Esophagus squamous epithelium (tissue), 5 donors: Measurements from ENCODE around the gene PQBP1. TPM values are rescaled to one million over a fixed set of nuclear protein-coding genes. Genes with fewer than 3 reads are reported as not detected.
A peak's percentile ranks its signal among the peaks of the same experiment; 100 is the strongest.

Experiments used
- DNase-seq: peaks from one replicate; lab custom pipeline; 2025; lab: John Stamatoyannopoulos, UW
- H3K27ac ChIP-seq, 4 donors: fragments of 200-600 bp; sonication (generic); one replicate each; pipeline ENCODE4 v1.5.1; 2016 to 2019; ENCODE audit warnings: mild to moderate bottlenecking in 1 of 4
- H3K27me3 ChIP-seq, 4 donors: fragments of 200-600 bp; sonication (generic); 1 replicate in 3 of 4; 2 replicates in 1 of 4; pipeline versions ENCODE4 v1.5.1 to v1.6.0; 2017 to 2021; ENCODE audit warnings: antibody characterized with exemption in 1 of 4
- H3K36me3 ChIP-seq, 3 donors: fragments of 200-600 bp; sonication (generic); one replicate each; pipeline ENCODE4 v1.5.1; 2016 to 2019
- H3K4me1 ChIP-seq, 3 donors: fragments of 200-600 bp; sonication (generic); one replicate each; pipeline ENCODE4 v1.5.1; 2017 to 2019
- H3K4me3 ChIP-seq, 4 donors: fragments of 200-600 bp; sonication (generic); 1 replicate in 3 of 4; 2 replicates in 1 of 4; pipeline ENCODE4 v1.5.1; 2016 to 2019; ENCODE audit warnings: mild to moderate bottlenecking in 2 of 4, moderate library complexity in 1 of 4
- H3K9me3 ChIP-seq, 3 donors: fragments of 200-600 bp; sonication (generic); one replicate each; pipeline ENCODE4 v1.5.1; 2016 to 2019
- POLR2A ChIP-seq, 4 donors: fragments of 450-650 bp; IDR thresholded peaks; one replicate each; pipeline ENCODE4 v1.6.1; 2017; ENCODE audit warnings: antibody characterized with exemption in 4 of 4, mild to moderate bottlenecking in 4 of 4, moderate library complexity in 3 of 4
- WGBS, 2 donors: methylation state at CpG; one replicate each; pipeline ENCODE4 v1.1.5; 2018; 5-methylcytosine and 5-hydroxymethylcytosine counted together
- intact Hi-C: fragments of 100-400 bp; cut with DNase I; formaldehyde crosslinking; loops from one replicate; pipeline ENCODE4 v1.15.0; 2022
- total RNA-seq, 4 donors: library from RNA; depleted of rRNA; stranded (reverse); fragments of >200 nt; gene quantifications; one replicate each; pipeline ENCODE4 v1.1.0, GENCODE V29; 2016
- TF ChIP-seq, protein P1 (sequence below), 6 experiments: fragments of 450-650 bp in 4 of 6; fragments of 200-600 bp in 2 of 6; sonication (generic) in 2 of 6; IDR thresholded peaks; one replicate each; pipeline ENCODE4 v1.5.1; 2016 to 2019; ENCODE audit warnings: antibody characterized with exemption in 6 of 6, mild to moderate bottlenecking in 4 of 6, moderate library complexity in 4 of 6
- donor health status: DM: yes; HTN: yes; CAD: no.

PQBP1 gene
- total RNA-seq, 4 donors from 2014 or later, result 45.3 to 87.4 (median 53.0) TPM

- peak; percentile 16 for DNase-seq
- Histone ChIP-seq H3K4me1 (peaks cover 0 to 28% (median 0%) of the 10 kb centered on the region in 3 donors), H3K36me3 (peaks cover 0 to 49% (median 0%) of the 10 kb centered on the region in 3 donors), H3K4me3 (peak within 1 kb of the TSS; percentile 51 to 71 (median 66)), H3K9me3 (no peaks in the 10 kb centered on the region), H3K27me3 (no peaks in the 10 kb centered on the region), H3K27ac (peak within 1 kb of the TSS; percentile 82 to 93 (median 88))
- 0 to 33% methylated on average over 5 to 32 of the region's 60 CpGs for WGBS, 2 donors
- intact Hi-C loops, result no loop called here
- TF ChIP-seq POLR2A (IDR thresholded peaks at IDR 0.05), result peak in 3 of 4 donors; percentile 8 to 68 (median 52)
- TF ChIP-seq, protein P1, sequence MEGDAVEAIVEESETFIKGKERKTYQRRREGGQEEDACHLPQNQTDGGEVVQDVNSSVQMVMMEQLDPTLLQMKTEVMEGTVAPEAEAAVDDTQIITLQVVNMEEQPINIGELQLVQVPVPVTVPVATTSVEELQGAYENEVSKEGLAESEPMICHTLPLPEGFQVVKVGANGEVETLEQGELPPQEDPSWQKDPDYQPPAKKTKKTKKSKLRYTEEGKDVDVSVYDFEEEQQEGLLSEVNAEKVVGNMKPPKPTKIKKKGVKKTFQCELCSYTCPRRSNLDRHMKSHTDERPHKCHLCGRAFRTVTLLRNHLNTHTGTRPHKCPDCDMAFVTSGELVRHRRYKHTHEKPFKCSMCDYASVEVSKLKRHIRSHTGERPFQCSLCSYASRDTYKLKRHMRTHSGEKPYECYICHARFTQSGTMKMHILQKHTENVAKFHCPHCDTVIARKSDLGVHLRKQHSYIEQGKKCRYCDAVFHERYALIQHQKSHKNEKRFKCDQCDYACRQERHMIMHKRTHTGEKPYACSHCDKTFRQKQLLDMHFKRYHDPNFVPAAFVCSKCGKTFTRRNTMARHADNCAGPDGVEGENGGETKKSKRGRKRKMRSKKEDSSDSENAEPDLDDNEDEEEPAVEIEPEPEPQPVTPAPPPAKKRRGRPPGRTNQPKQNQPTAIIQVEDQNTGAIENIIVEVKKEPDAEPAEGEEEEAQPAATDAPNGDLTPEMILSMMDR (IDR thresholded peaks at IDR 0.05), result no peak
Observed at GRCh38 chrX:48911412-48912182, 13.9 kb downstream of the PQBP1 start, which contains the start of gene SLC35A2. Gene SLC35A2 (minus strand): TSS chrX:48911646. CDS start chrX:48911636, 10 bp downstream.

DNA sequence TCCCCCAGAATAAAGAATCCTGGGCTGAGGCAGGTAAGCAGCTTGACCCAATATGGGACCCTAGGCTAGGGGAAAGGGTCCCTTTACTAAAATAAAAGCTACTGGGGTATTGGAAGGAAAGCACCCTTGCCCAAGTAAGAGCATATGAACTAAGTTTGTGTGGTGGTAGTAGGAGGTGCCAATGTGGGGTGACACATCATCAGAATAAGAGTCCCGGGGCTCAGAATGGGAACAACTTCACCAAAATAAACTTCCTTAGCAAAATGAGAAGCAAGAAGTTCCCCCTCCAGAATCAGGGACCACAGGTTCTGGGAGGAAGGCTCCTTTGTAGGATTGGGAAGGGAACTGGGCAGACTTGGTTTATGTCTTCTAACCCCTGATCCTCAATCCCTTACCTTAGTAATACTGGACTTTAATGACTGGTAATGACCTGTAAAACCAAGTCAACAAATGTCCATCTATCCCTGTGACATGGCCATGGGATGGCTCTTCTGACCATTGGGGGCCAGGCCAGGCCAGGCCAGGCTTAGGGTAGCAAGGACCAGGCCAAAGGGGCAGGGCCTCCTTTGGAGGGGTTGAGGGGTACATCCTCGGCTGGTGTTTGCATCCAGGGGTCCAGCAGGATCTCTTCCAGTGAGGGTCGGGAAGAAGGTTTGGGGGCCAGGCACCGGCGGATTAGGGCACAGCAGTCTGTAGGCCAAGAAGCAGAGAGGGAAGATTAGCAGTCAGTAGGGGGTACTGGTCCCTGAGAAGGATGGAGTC is 16.1 kb downstream of the PQBP1 start:
- 75% methylated on average over 5 of the region's 5 CpGs; no CpG with 5 or more reads in 1 of the 2 donors for WGBS, 2 donors
- Histone ChIP-seq H3K9me3 (no peaks in the 10 kb centered on the region), H3K4me3 (no peak overlapping the region), H3K36me3 (peaks cover 0 to 27% (median 0%) of the 10 kb centered on the region in 3 donors), H3K27me3 (no peaks in the 10 kb centered on the region), H3K4me1 (peaks cover 0 to 48% (median 0%) of the 10 kb centered on the region in 3 donors), H3K27ac (no peak overlapping the region)
- no peak for DNase-seq
- TF ChIP-seq, protein P1 (IDR thresholded peaks at IDR 0.05), result no peak
- TF ChIP-seq POLR2A (IDR thresholded peaks at IDR 0.05), result no peak
- intact Hi-C loops, result no loop called here

GRCh38 chrX:48914593-48915493 is 17.1 kb downstream of the PQBP1 start:
- DNase-seq, result no peak
- Histone ChIP-seq H3K36me3 (peaks cover 0 to 22% (median 0%) of the 10 kb centered on the region in 3 donors), H3K4me3 (peak overlapping the region in 1 of 4 donors; percentile 14), H3K27me3 (no peaks in the 10 kb centered on the region), H3K4me1 (peaks cover 0 to 54% (median 0%) of the 10 kb centered on the region in 3 donors), H3K27ac (no peak overlapping the region), H3K9me3 (no peaks in the 10 kb centered on the region)
- TF ChIP-seq, protein P1 (IDR thresholded peaks at IDR 0.05), result no peak
- TF ChIP-seq POLR2A (IDR thresholded peaks at IDR 0.05), result no peak
- intact Hi-C loops, result no loop called here
- WGBS, 2 donors, result 75 to 79% methylated on average over 4 to 7 of the region's 13 CpGs

DNA sequence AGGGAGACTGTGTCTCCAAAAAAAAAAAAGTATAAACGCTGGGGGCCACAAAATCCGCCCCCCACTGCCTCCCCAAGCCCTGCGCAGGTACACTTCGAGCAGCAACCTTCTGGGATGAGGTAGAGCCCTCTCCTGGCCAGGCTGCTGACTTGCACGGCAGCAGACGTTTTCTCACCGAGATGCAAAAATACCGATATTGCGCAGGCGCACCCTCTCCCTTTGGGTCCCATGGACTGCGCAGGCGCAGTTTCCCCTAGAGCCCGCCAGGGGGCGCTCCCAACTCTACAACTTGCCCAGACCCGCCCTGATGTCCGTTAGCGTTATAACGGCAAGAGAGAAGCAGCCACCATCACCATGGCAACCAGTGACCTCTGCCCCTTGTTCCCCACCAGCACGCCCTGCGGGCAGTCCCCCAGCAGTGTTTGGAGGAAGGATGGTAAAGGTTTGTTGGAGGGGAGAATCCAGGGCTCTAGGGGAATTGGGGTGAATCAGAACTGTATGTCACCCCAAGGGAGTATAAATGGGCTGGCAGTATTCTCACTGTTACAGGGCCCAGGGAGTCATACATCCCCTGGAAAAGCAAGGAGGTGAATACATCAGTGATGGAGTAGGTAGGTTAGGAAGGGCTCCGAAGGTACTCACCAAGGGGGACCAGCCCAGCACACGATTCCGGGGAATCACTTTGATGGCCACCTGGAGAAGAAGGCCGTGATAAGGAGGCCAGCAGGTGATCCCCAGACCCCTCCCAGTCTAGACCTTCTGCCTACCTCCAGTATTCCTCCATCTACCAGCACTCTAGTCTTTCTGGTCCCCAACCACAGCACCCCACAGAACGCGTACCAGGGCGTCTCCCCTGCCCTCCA is 19.6 kb downstream of the PQBP1 start:
- DNase-seq, result peak; percentile 55
- Histone ChIP-seq H3K4me3 (peak overlapping the region; percentile 50 to 71 (median 64)), H3K9me3 (no peaks in the 10 kb centered on the region), H3K36me3 (peaks cover 0 to 36% (median 0%) of the 10 kb centered on the region in 3 donors), H3K4me1 (peaks cover 0 to 44% (median 0%) of the 10 kb centered on the region in 3 donors), H3K27ac (peak overlapping the region; percentile 79 to 90 (median 90)), H3K27me3 (no peaks in the 10 kb centered on the region)
- intact Hi-C loops, result no loop called here
- WGBS, 2 donors, result 48 to 56% methylated on average over 3 to 10 of the region's 27 CpGs
- TF ChIP-seq, protein P1 (IDR thresholded peaks at IDR 0.05), result peak; percentile 89 to 98 (median 95)
- peak in 1 of 4 donors; percentile 15 for TF ChIP-seq POLR2A (IDR thresholded peaks at IDR 0.05)
